GM20431 (cell line): Measurements from ENCODE around the gene SOCS7.

Experiments used
- in situ Hi-C: fragments of 300-500 bp; cut with MseI, MboI; formaldehyde crosslinking; loops from one replicate; pipeline ENCODE4 v1.15.0; 2020; ENCODE audit warnings: low sequenced_read_pairs; ENCODE audit not compliant: unreplicated experiment

The SOCS7 gene, protein sequence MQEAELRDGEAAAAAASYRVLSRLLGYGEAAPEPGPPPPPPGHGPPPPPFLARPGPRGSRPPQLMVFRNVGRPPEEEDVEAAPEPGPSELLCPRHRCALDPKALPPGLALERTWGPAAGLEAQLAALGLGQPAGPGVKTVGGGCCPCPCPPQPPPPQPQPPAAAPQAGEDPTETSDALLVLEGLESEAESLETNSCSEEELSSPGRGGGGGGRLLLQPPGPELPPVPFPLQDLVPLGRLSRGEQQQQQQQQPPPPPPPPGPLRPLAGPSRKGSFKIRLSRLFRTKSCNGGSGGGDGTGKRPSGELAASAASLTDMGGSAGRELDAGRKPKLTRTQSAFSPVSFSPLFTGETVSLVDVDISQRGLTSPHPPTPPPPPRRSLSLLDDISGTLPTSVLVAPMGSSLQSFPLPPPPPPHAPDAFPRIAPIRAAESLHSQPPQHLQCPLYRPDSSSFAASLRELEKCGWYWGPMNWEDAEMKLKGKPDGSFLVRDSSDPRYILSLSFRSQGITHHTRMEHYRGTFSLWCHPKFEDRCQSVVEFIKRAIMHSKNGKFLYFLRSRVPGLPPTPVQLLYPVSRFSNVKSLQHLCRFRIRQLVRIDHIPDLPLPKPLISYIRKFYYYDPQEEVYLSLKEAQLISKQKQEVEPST

DNA sequence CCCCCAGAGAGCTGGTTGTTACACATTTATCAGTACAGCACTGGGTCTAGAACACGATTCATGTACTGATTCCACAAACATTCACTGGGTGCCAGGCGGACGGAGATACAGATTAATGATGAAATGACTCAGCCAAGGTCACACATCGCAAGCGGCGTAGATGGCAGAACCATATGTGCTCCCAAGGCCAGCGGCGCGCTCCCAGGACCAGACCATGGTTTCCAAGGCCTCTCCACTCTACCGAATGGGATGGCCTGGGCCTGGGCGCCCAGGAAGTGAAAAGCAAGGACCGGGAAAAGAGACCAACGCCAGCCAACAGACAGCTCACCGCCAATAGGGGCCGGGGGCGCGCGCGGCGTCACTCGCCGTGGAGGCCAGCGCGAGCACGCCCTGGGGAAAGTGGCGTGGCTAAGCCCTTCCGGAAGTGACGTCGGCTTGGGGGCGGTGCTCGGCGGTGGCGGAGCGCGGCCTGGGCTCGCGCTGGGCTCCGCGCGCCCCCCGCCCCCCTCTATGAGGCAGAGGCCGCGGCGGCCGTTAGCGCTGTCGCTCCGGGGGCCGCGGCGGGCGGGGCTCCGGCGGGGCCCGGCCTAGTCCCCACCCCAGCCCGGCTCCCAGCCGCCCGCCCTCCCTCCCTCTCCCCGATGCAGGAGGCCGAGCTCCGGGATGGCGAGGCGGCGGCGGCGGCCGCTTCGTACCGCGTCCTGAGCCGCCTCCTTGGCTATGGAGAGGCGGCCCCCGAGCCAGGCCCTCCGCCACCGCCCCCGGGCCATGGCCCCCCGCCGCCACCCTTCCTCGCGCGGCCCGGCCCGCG is at the start of gene SOCS7:
Gene SOCS7, plus strand, starts transcription at position 433 of the 811 bp plus-strand sequence. Its CDS starts 209 bp downstream, at position 642.
- in situ Hi-C loops, result no loop called here

GRCh38 chr17:38315497-38315896 is 36.1 kb upstream of the SOCS7 start:
- in situ Hi-C loops, result no loop called here

GRCh38 chr17:38317081-38317480 is 34.6 kb upstream of the SOCS7 start:
- in situ Hi-C loops, result no loop called here

GRCh38 chr17:38320482-38320881 is 31.2 kb upstream of the SOCS7 start:
- in situ Hi-C loops, result no loop called here

DNA sequence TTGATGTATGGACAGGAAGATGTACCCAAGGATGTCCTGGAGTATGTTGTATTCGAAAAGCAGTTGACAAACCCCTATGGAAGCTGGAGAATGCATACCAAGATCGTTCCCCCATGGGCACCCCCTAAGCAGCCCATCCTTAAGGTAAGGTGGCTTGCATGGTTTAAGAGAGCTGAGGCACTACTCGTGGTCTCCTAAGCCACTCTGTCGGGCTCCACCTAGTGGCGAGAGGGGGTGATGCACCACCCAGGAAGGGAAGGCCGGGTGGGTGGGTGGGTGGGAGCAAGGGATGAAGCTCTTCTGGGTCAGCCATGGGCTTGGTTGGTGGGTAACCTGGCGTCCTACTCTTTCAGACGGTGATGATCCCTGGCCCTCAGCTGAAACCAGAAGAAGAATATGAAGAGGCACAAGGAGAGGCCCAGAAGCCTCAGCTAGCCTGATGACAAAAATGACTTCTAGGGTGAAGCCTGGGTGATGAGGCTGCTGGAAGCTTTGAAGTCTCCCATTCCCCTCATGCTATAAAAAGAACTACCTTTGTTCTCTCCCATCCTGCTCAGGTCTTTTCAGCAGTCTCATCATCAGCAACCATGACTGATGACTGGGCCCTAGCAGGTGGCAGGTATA is 29.4 kb upstream of the SOCS7 start:
- in situ Hi-C loops, result no loop called here

GRCh38 chr17:38322897-38323296 is 28.7 kb upstream of the SOCS7 start:
- in situ Hi-C loops, result no loop called here

DNA sequence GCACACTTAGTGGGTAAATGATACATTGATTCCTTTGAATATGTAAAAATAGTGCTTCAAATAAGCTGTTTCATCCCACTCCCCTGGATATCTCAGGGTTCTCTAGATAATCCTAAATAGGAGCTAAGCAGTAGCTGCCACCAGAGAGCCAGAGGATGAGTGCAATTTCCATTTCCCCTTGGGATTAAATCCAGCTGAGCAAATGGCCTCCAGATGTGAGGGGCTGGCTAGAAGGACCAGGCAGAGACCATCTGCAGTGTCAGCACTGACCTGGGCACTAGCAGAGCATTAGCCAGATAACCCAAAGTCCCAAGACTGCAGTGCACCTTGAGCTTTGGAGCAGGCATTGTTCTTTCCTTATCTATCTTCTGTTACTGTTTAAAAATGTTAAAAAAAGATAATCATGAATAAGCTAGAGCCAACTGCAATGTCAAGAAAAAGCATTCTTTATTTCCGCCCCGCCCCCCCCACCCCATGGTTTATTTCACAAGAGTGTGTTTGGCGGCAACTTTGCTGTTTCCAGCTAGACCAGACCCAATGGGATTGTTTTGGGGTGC is 27.4 kb upstream of the SOCS7 start:
- in situ Hi-C loops, result no loop called here

GRCh38 chr17:38324772-38325171 is 26.9 kb upstream of the SOCS7 start:
- in situ Hi-C loops, result no loop called here

- in situ Hi-C loops, result no loop called here
Observed at GRCh38 chr17:38325221-38325851, 26.3 kb upstream of the SOCS7 start.

DNA sequence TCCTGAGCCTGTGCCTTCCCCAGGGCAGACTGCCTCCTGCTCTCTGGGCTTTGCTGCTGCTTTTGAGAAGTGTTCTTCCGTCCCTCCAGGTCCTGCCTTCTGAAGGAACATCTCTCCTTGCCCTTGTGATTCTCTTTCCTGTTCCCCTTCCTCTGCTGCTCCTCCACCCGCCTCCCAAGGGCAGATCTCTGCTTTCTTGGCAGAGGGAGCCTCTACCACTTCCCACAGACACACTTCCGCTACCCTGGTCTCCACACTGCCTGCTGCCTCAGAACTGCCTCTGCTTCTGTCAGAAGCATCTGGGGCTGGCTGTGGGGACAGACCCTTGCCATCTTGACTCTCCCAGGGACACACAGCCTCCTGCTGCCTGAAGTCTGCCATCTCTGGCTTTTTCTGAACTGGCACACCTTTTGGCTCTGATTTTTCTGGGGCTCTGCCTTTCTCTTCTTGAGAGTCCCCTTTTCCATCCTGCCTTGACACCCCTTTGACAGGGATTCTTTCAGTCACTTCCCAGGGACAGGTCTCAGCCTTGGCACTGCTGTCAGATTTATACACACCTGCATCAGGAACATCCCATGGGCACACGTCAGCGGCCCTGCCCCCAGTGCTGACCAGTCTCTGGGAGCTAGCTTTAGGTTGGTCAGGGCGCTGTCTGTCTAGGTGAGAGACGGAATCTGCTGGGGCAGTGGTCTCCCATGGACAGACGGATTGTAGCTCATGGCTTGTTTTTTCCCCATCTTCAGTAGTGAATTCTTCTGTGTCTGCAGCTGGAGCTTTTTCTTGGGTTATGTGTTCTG is 24.4 kb upstream of the SOCS7 start:
- in situ Hi-C loops, result no loop called here

DNA sequence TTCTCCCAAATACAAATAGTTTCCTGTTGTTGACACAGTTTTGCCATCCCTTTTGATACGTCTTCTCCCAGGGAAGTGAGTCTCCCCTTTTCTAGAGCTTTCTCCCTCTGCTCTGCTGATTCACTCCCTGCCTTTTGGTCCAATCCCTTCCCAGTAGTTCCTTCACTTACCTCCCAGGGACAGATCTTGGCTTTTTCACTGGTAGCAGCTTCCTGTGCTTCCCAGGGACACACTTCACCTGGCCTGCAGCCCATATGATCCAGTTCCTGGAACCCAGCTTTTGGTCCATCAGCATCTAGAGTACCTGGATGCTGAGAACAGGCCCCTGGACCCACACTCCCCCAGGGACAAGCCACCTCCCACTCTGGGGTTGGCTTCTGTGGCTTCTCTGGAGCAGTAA is 23.7 kb upstream of the SOCS7 start:
- in situ Hi-C loops, result no loop called here

- in situ Hi-C loops, result no loop called here
Observed at GRCh38 chr17:38328620-38329019, 23.0 kb upstream of the SOCS7 start.

GRCh38 chr17:38329284-38329683 is 22.4 kb upstream of the SOCS7 start:
- in situ Hi-C loops, result no loop called here

GRCh38 chr17:38329808-38330730 is 21.6 kb upstream of the SOCS7 start:
- in situ Hi-C loops, result no loop called here

DNA sequence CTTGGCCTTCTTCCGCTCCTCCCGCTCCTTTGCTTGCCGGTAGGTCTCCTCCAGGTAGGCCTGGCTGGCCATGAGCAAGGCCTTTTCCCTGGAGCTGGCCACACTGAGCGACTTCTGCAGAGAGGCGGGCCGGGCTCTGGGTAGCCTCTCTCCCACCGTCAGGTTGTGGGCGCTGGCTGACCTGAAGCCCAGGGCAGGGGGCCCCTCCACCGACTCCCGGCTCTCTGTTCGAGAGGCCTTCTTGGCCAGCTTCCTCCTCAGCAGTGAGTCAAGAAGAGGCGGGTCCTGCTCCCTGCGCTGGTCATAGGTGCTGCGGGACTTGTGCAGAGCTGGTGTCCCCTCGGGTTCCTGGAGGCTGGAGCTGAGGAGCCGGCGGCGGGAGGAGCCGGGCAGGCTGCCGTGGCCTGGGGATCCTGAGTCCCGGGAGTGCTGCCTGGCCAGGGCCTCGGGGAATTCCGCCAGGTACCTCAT is 20.7 kb upstream of the SOCS7 start:
- in situ Hi-C loops, result no loop called here

GRCh38 chr17:38332735-38333134 is 18.9 kb upstream of the SOCS7 start:
- in situ Hi-C loops, result no loop called here

DNA sequence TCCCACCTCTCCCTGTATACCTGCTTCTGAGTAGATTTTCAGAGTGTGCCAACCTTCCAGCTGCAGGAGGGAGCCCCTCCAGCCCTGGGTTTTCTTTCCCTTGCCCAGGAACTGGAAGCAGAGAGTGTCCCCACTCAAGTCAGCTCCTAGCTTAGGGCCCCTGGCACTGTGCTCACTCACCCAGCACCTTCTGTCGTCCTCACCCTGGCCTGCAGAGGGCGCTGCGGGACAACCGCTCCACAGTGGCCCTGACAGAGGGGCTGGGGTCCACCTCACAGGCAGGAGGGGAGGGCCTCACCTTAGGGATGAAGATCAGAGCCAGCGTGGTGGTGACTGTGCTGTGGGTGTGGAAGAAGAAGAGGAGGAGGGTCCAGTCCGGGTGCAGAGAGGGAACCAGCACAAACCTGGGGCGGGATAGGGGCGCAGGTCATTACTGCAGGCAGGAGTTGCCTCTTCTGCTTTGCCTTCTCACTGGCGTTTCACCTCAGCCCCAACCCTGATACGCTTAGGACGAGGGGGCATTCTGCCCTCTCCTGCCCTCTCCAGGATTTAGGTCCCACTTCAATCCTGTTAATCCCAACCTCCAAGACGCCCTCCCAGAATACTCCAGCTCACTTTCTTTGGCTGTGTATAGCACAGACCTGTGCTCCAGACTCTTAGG is 17.9 kb upstream of the SOCS7 start:
- in situ Hi-C loops, result no loop called here
